Upper lobe of left lung (tissue), 6 donors: ENCODE data around the gene MED8. TPM values are rescaled to one million over a fixed set of nuclear protein-coding genes. Genes with fewer than 3 reads are reported as not detected.
A peak's percentile ranks its signal among the peaks of the same experiment; 100 is the strongest.

Experiments
- ATAC-seq, 2 donors: fragments of 200-7000 bp; cut with Tn5 transposase; one replicate each; pipeline ENCODE4 v1.9.1; 2022; ENCODE audit warnings: mild to moderate bottlenecking in 2 of 2, moderate library complexity in 2 of 2; ENCODE audit not compliant: low FRiP score in 2 of 2
- DNase-seq, 2 donors: peaks; one replicate each; pipeline ENCODE4 v3.0.0-alpha.2; 2019 to 2020
- H3K27ac ChIP-seq, 4 donors: fragments of 200-600 bp; sonication (generic); one replicate each; pipeline ENCODE4 v1.5.1; 2016 to 2019
- H3K27me3 ChIP-seq, 4 donors: fragments of 200-600 bp; sonication (generic); one replicate each; pipeline ENCODE4 v1.5.1; 2017 to 2019
- H3K36me3 ChIP-seq, 4 donors: fragments of 200-600 bp; sonication (generic); one replicate each; pipeline ENCODE4 v1.5.1; 2016 to 2019
- H3K4me1 ChIP-seq, 4 donors: fragments of 200-600 bp; sonication (generic); one replicate each; pipeline ENCODE4 v1.5.1; 2018 to 2019
- H3K4me3 ChIP-seq, 4 donors: fragments of 200-600 bp; sonication (generic); one replicate each; pipeline ENCODE4 v1.5.1; 2017 to 2019; ENCODE audit warnings: mild to moderate bottlenecking in 2 of 4, moderate library complexity in 1 of 4
- H3K9me3 ChIP-seq, 4 donors: fragments of 200-600 bp; sonication (generic); one replicate each; pipeline ENCODE4 v1.5.1; 2018 to 2019
- EP300 ChIP-seq, 4 donors: sonication (generic); formaldehyde crosslinking; IDR thresholded peaks; one replicate each; pipeline ENCODE4 v1.5.1; 2017; ENCODE audit warnings: antibody characterized with exemption in 4 of 4, control low read depth in 2 of 4
- POLR2A ChIP-seq, 4 donors: fragments of 450-650 bp; IDR thresholded peaks; one replicate each; pipeline ENCODE4 v1.5.1; 2016 to 2017; ENCODE audit warnings: antibody characterized with exemption in 4 of 4, mild to moderate bottlenecking in 2 of 4
- POLR2AphosphoS5 ChIP-seq, 2 donors: sonication (generic); formaldehyde crosslinking; IDR thresholded peaks; one replicate each; pipeline ENCODE4 v1.5.1; 2017; ENCODE audit warnings: antibody characterized with exemption in 2 of 2
- WGBS, 2 donors: methylation state at CpG; one replicate each; pipeline ENCODE4 v1.1.5; 2017 to 2018; 5-methylcytosine and 5-hydroxymethylcytosine counted together
- total RNA-seq, 6 donors: library from RNA; depleted of rRNA in 4 of 6; stranded (reverse); fragments of >200 nt in 4 of 6; gene quantifications; one replicate each; pipeline versions ENCODE4 v1.1.0 to v1.2.1, GENCODE V29; 2016 to 2021
- TF ChIP-seq, protein P1 (sequence below), 6 experiments: fragments of 450-650 bp in 4 of 6; fragments of 200-600 bp in 2 of 6; sonication (generic) in 2 of 6; IDR thresholded peaks; one replicate each; pipeline ENCODE4 v1.5.1; 2016 to 2019; ENCODE audit warnings: antibody characterized with exemption in 6 of 6
- donor health status: DM: no; HTN: no; CAD: no; lungs with moderate emphysema.
- donor health status: DM: no; HTN: yes; CAD: no; lungs with severe emphysema.

The MED8 gene
- total RNA-seq, 6 donors from 2014 or later = 13.8 to 59.7 (median 38.4) TPM

DNA sequence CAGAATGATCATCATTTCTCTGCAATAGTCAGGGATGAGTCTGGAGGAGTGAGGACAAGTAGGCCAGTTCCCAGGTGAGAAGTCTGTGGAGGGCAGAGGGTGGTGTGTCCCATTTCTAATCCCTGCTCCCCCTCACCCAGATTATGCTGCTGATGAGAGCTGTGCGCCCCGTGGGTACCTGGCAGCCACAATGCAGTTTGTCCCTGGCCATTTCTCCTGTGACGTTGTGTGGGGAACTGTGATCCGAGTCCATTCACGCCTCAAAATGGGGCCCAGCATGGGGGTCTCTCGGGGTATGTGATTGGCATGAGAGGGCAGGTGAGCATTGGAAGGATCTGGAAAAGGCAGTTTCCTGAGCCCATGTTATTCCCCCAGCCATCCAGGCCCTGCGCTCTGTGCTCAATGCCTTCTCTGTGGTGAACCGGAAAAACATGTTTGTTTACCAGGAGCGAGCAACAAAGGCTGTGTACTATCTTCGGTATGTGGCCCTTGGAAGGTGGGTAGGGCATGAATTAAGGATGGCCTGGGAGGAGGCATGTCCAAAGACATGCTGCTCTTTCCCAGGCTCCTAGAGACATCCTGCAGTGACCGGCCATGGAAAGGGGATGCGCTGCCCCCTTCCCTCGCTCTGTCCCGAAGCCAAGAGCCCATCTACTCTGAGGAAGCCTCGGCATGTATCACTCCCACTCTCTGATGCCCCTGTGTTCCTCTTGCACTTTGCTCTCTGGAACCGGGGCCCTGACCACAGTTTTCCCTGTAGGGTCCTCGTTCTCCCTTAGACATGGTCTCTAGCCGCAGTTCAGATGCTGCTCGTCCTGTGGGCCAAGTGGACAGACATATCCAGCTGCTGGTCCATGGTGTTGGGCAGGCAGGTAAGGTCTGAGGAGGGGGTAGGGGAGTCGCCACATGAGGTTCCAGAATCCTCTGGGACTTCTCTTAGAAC lies 47.7 kb upstream of the MED8 start:
- WGBS, 2 donors = 90 to 95% methylated on average over 19 to 20 of the region's 20 CpGs
- no peaks in the 10 kb centered on the region for H3K27me3 ChIP-seq
- ATAC-seq (no peak), DNase-seq (no peak)
- H3K36me3 ChIP-seq = peaks cover 10 to 88% (median 76%) of the 10 kb centered on the region in 4 donors
- no peak overlapping the region for H3K4me3 ChIP-seq
- no peak overlapping the region for H3K27ac ChIP-seq
- peaks cover 0 to 7% (median 3%) of the 10 kb centered on the region in 4 donors for H3K4me1 ChIP-seq
- TF ChIP-seq POLR2A (IDR thresholded peaks at IDR 0.05) (no peak), EP300 (IDR thresholded peaks at IDR 0.05) (no peak), POLR2AphosphoS5 (IDR thresholded peaks at IDR 0.05) (no peak)
- TF ChIP-seq, protein P1, sequence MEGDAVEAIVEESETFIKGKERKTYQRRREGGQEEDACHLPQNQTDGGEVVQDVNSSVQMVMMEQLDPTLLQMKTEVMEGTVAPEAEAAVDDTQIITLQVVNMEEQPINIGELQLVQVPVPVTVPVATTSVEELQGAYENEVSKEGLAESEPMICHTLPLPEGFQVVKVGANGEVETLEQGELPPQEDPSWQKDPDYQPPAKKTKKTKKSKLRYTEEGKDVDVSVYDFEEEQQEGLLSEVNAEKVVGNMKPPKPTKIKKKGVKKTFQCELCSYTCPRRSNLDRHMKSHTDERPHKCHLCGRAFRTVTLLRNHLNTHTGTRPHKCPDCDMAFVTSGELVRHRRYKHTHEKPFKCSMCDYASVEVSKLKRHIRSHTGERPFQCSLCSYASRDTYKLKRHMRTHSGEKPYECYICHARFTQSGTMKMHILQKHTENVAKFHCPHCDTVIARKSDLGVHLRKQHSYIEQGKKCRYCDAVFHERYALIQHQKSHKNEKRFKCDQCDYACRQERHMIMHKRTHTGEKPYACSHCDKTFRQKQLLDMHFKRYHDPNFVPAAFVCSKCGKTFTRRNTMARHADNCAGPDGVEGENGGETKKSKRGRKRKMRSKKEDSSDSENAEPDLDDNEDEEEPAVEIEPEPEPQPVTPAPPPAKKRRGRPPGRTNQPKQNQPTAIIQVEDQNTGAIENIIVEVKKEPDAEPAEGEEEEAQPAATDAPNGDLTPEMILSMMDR (IDR thresholded peaks at IDR 0.05) = no peak
- no peaks in the 10 kb centered on the region for H3K9me3 ChIP-seq

DNA sequence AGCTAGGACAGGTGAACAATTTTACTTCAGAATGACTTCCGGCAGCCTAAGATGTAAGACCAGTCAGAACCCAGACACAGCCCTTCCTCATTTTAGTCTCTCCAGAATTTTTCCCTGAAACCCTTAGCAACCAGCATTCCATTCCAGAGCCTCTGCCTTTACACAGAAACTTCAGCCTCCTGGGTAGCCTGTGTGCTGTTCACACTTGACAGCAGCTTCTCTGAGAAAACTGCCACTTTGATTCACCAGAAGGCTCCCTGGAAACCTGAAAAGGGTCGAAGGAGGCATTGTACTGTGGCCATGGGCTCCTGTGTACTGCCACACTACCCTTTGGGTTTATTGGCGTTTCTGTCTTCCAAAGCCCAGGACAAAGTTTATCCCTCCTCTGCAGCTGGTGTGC lies 46.8 kb upstream of the MED8 start:
- Histone ChIP-seq H3K36me3 (peaks cover 19 to 88% (median 77%) of the 10 kb centered on the region in 4 donors), H3K9me3 (no peaks in the 10 kb centered on the region), H3K4me3 (no peak overlapping the region), H3K27ac (peak overlapping the region in 2 of 4 donors; percentile 65 to 68), H3K27me3 (no peaks in the 10 kb centered on the region), H3K4me1 (peaks cover 0 to 7% (median 3%) of the 10 kb centered on the region in 4 donors)
- no peak for ATAC-seq
- no peak for TF ChIP-seq POLR2AphosphoS5 (IDR thresholded peaks at IDR 0.05)
- no peak for TF ChIP-seq EP300 (IDR thresholded peaks at IDR 0.05)
- no peak for TF ChIP-seq POLR2A (IDR thresholded peaks at IDR 0.05)
- TF ChIP-seq, protein P1 (IDR thresholded peaks at IDR 0.05) = no peak
- 82 to 91% methylated on average over 3 of the region's 3 CpGs for WGBS, 2 donors
- no peak for DNase-seq

DNA sequence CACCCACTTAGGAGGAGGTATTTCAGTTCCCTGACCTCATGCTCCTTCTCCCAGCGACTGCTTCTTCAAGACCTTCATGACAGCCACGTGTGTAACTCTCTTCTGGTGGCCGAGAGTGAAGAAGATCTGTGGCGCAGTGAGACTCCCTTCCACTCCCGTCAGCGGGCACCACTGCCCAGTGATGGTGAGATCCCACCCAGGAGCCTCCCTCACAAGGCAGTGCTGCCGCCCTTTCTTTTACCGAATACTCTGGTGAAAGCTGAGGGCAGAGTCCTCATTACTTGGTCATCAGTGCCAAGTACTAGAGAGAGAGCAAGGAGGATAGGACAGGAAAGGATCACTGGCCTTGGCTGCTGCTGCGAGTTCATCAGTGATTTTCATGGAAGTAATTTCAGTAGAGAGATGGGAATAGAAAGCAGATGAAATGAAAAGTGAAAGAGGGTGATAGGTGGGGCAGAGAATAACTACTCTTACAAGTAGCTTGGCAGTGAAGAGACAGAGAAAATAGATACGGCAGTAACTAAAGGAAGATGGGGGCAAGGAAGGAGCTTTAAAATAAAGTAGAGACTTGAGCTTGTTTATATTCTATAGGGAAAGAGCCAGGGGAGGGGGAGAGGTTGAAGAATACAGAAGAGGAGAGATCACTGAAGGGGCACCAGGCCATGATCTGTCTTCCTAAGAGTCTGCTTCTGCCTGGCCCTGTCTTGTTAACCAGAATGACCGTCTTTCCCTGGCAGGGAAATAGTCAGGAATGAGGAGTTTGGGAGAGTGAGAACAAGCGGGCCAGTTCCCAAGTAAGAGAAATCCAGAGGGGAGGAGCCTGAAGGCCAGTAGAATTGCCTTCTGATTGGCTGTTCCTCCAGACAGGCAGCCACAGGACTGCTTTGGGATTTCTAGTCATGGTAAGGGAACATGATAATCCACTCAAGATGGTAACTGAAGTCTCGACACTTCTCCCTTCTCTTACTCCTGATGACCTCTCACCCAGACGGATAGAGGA lies 45.8 kb upstream of the MED8 start:
- Histone ChIP-seq H3K4me1 (peaks cover 0 to 7% (median 3%) of the 10 kb centered on the region in 4 donors), H3K36me3 (peaks cover 28 to 88% (median 77%) of the 10 kb centered on the region in 4 donors), H3K9me3 (no peaks in the 10 kb centered on the region), H3K27ac (peak overlapping the region; percentile 30 to 68 (median 54)), H3K27me3 (no peaks in the 10 kb centered on the region), H3K4me3 (no peak overlapping the region)
- TF ChIP-seq POLR2AphosphoS5 (IDR thresholded peaks at IDR 0.05) = no peak
- 77 to 83% methylated on average over 14 of the region's 14 CpGs for WGBS, 2 donors
- DNase-seq (no peak), ATAC-seq (peak in 1 of 2 donors; percentile 89)

DNA sequence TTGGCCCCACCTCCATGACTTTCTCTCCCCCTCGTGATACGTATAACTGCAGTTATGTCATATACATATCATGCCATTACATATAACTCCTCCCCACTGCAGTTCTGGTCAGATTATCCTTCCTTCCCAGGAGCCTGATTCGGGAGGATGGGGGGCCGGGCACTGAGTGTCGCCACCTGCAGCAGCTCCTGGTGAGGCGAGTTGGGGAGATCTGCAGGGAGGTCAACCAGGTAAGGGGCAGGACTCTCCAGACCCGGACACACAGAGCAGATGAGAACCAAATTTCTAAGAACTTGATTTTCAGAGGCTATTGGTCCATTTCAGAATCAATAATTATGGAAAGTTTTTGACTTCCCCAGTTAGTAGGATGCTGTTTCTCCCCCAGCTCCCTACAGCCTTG lies 44.7 kb upstream of the MED8 start:
- DNase-seq = no peak

More for the DNA sequence above, 44.7 kb upstream of the MED8 start:
- Histone ChIP-seq H3K36me3 (peaks cover 33 to 88% (median 79%) of the 10 kb centered on the region in 4 donors), H3K4me3 (no peak overlapping the region), H3K27ac (no peak overlapping the region), H3K27me3 (no peaks in the 10 kb centered on the region), H3K4me1 (peaks cover 0 to 7% (median 3%) of the 10 kb centered on the region in 4 donors), H3K9me3 (no peaks in the 10 kb centered on the region)
- 94% methylated on average over 7 of the region's 7 CpGs for WGBS, 2 donors
- TF ChIP-seq, protein P1 (IDR thresholded peaks at IDR 0.05) = no peak
- TF ChIP-seq POLR2A (IDR thresholded peaks at IDR 0.05) (no peak), POLR2AphosphoS5 (IDR thresholded peaks at IDR 0.05) (no peak), EP300 (IDR thresholded peaks at IDR 0.05) (no peak)
- no peak for ATAC-seq
